ENCODE results near the gene TMEM150B. TPM values are rescaled to one million over a fixed set of nuclear protein-coding genes. Genes with fewer than 3 reads are reported as not detected.

The TMEM150B gene
- total RNA-seq, 2 experiments from 2014 or later: not detected

DNA sequence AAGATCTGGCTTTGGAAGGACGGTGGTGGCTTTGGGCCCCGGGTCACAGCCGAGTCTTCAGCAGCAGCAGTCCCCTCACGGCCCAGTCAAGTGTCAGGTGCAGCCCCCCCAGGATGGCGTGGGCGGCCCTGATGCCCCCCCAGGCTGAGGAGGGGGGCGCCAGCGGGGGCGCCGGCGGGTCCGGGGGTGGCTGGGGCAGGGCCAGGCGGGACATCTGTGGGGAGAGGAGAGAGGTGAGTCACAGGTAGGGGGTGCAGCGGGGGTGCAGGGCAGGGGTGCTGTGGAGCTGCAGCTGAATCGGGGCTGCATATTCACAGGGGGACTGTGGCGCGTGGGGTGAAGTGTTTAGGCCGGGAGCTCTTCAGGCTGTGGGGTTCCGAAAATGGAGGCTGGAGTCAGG is 40.8 kb upstream of the TMEM150B start:
- BruUV-seq (replicated peaks): no TSS peak
- Histone ChIP-seq H3K79me2 (ENCODE audit: insufficient read depth, low read depth, low read length) (no peaks in the 10 kb centered on the region), H3K9me2 (ENCODE audit: insufficient read depth, low read length) (no peaks in the 10 kb centered on the region), H2AFZ (ENCODE audit: low read length) (no peak overlapping the region), H3K4me1 (ENCODE audit: insufficient read depth, low read length, poor library complexity, severe bottlenecking) (no peaks in the 10 kb centered on the region), H3K27ac (ENCODE audit: low read depth, low read length, poor library complexity, severe bottlenecking) (no peak overlapping the region), H3K4me3 (ENCODE audit: low read depth, low read length, poor library complexity, severe bottlenecking) (no peak overlapping the region), H3K36me3 (ENCODE audit: insufficient read depth, low read length) (no peaks in the 10 kb centered on the region), H4K20me1 (ENCODE audit: insufficient read depth, low read length) (no peaks in the 10 kb centered on the region), H3K9me3 (ENCODE audit: low read length) (no peaks in the 10 kb centered on the region), H3K4me2 (ENCODE audit: low read length) (no peak overlapping the region)
- no peak for DNase-seq (ENCODE audit: low spot score)
- no peak for TF ChIP-seq EZH2phosphoT487 (IDR thresholded peaks at IDR 0.05; ENCODE audit: borderline replicate concordance, low read depth, low read length)
- TF ChIP-seq, protein P1, sequence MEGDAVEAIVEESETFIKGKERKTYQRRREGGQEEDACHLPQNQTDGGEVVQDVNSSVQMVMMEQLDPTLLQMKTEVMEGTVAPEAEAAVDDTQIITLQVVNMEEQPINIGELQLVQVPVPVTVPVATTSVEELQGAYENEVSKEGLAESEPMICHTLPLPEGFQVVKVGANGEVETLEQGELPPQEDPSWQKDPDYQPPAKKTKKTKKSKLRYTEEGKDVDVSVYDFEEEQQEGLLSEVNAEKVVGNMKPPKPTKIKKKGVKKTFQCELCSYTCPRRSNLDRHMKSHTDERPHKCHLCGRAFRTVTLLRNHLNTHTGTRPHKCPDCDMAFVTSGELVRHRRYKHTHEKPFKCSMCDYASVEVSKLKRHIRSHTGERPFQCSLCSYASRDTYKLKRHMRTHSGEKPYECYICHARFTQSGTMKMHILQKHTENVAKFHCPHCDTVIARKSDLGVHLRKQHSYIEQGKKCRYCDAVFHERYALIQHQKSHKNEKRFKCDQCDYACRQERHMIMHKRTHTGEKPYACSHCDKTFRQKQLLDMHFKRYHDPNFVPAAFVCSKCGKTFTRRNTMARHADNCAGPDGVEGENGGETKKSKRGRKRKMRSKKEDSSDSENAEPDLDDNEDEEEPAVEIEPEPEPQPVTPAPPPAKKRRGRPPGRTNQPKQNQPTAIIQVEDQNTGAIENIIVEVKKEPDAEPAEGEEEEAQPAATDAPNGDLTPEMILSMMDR (conservative IDR thresholded peaks at IDR 0.05; ENCODE audit: low read length): no peak
- ChIA-PET POLR2A (no interaction called here), CTCF (ENCODE audit: unreplicated experiment) (no interaction called here)
- intact Hi-C loops (cut with micrococcal nuclease; ENCODE audit: unreplicated experiment): no loop called here

DNA sequence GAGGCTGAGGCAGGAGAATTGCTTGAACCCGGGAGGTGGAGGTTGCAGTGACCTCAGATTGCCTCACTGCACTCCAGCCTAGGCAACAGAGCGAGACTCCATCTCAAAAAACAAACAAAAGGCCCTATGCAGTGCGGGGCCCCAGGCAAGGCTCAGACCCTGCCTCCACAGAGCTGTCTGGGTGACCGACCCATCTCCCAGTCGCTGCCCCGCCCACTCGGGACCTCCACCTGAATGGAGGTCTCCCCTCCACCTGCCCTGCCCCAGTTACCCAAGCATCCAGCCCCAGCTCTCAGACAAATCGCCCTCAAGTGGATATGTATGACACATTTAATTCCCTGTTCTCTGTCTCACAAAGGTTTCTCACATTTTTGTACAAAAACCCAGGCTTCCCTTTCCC is 40.1 kb upstream of the TMEM150B start:
- ChIA-PET POLR2A (no interaction called here), CTCF (ENCODE audit: unreplicated experiment) (no interaction called here)
- Histone ChIP-seq H4K20me1 (ENCODE audit: insufficient read depth, low read length) (no peaks in the 10 kb centered on the region), H3K9me3 (ENCODE audit: low read length) (no peaks in the 10 kb centered on the region), H3K79me2 (ENCODE audit: insufficient read depth, low read depth, low read length) (no peaks in the 10 kb centered on the region), H2AFZ (ENCODE audit: low read length) (no peak overlapping the region), H3K4me1 (ENCODE audit: insufficient read depth, low read length, poor library complexity, severe bottlenecking) (no peaks in the 10 kb centered on the region), H3K4me3 (ENCODE audit: low read depth, low read length, poor library complexity, severe bottlenecking) (no peak overlapping the region), H3K4me2 (ENCODE audit: low read length) (no peak overlapping the region), H3K27ac (ENCODE audit: low read depth, low read length, poor library complexity, severe bottlenecking) (no peak overlapping the region), H3K9me2 (ENCODE audit: insufficient read depth, low read length) (no peaks in the 10 kb centered on the region), H3K36me3 (ENCODE audit: insufficient read depth, low read length) (no peaks in the 10 kb centered on the region)
- intact Hi-C loops (cut with micrococcal nuclease; ENCODE audit: unreplicated experiment): no loop called here
- DNase-seq (ENCODE audit: low spot score): no peak
- TF ChIP-seq, protein P1 (conservative IDR thresholded peaks at IDR 0.05; ENCODE audit: low read length): no peak
- TF ChIP-seq EZH2phosphoT487 (IDR thresholded peaks at IDR 0.05; ENCODE audit: borderline replicate concordance, low read depth, low read length): no peak
- no TSS peak for BruUV-seq (replicated peaks)

DNA sequence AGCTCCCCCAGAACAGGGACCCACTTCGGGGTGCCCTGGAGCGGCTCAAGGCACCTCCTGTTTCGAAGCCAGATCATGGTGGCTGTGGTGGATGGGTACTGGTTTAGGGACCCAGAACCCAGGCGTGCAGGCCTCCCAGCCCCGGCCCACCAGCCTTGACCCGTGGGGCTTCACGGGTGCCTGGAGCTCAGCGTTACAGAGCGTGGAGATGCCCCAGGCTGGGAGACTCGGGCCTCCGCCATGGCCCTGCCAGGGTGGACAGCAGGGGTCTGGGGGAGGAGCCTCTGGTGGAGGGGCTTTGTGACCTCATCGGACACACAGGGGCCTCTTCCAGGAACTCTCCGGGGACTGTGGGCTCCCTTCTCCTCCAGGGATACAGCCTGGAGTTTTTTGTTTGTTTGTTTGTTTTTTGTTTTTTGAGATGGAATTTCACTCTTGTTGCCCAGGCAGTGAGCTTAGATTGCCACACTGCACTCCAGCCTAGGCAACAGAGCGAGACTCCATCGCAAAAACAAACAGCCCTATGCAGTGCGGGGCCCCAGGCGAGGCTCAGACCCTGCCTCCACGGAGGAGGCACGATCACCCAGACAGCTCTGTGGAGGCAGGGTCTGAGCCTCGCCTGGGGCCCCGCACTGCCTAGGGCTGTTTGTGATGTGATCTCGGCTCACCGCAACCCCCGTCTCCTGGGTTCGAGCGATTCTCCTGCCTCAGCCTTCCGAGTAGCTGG is 38.0 kb upstream of the TMEM150B start, which contains the start of gene GARIN5B:
GARIN5B (minus strand) TSS at position 271 of the 727 bp plus-strand sequence; CDS start at position 77, 194 bp downstream.
- Histone ChIP-seq H3K9me3 (ENCODE audit: low read length) (no peaks in the 10 kb centered on the region), H3K4me1 (ENCODE audit: insufficient read depth, low read length, poor library complexity, severe bottlenecking) (no peaks in the 10 kb centered on the region), H3K27ac (ENCODE audit: low read depth, low read length, poor library complexity, severe bottlenecking) (no peak within 1 kb of the TSS), H3K36me3 (ENCODE audit: insufficient read depth, low read length) (no peaks in the 10 kb centered on the region), H4K20me1 (ENCODE audit: insufficient read depth, low read length) (no peaks in the 10 kb centered on the region), H2AFZ (ENCODE audit: low read length) (no peak within 1 kb of the TSS), H3K79me2 (ENCODE audit: insufficient read depth, low read depth, low read length) (no peaks in the 10 kb centered on the region), H3K4me2 (ENCODE audit: low read length) (no peak within 1 kb of the TSS), H3K9me2 (ENCODE audit: insufficient read depth, low read length) (no peaks in the 10 kb centered on the region), H3K4me3 (ENCODE audit: low read depth, low read length, poor library complexity, severe bottlenecking) (no peak within 1 kb of the TSS)
- ChIA-PET CTCF (ENCODE audit: unreplicated experiment) (no interaction called here), POLR2A (interaction anchor here (0.8 kb wide), 1 partner anchor 104 kb away, joined by 3 read pairs; no protein-coding TSS in a partner anchor)
- DNase-seq (ENCODE audit: low spot score): no peak
- intact Hi-C loops (cut with micrococcal nuclease; ENCODE audit: unreplicated experiment): no loop called here
- no TSS peak for BruUV-seq (replicated peaks)
- no peak for TF ChIP-seq EZH2phosphoT487 (IDR thresholded peaks at IDR 0.05; ENCODE audit: borderline replicate concordance, low read depth, low read length)
- TF ChIP-seq, protein P1 (conservative IDR thresholded peaks at IDR 0.05; ENCODE audit: low read length): no peak
